H9 (cell line): ENCODE results near the gene DENND5B. TPM values are rescaled to one million over a fixed set of nuclear protein-coding genes. Genes with fewer than 3 reads are reported as not detected.

ENCODE experiments used
- DNase-seq: peaks from one replicate; pipeline ENCODE4 v3.0.0-alpha.2; 2017
- H2AFZ ChIP-seq: one replicate; pipeline ENCODE4 v1.6.1; 2013; ENCODE audit warnings: mild to moderate bottlenecking, low read length, control low read depth, moderate library complexity
- H2AK5ac ChIP-seq: 2 replicates; pipeline ENCODE4 v1.6.1; 2013; ENCODE audit warnings: low read length, control low read depth, mixed read lengths; ENCODE audit not compliant: insufficient read length
- H2BK120ac ChIP-seq: one replicate; pipeline ENCODE4 v1.6.1; 2013; ENCODE audit warnings: low read depth, mild to moderate bottlenecking, low read length, control low read depth, inconsistent platforms; ENCODE audit not compliant: poor library complexity, severe bottlenecking
- H2BK12ac ChIP-seq: 2 replicates; pipeline ENCODE4 v1.6.1; 2013; ENCODE audit warnings: low read length, control low read depth, mixed read lengths, low read depth; ENCODE audit not compliant: insufficient read length
- H2BK15ac ChIP-seq: 2 replicates; pipeline ENCODE4 v1.6.1; 2013; ENCODE audit warnings: low read depth, low read length, control low read depth
- H2BK20ac ChIP-seq: one replicate; pipeline ENCODE4 v1.6.1; 2013; ENCODE audit warnings: low read depth, mild to moderate bottlenecking, low read length, control low read depth, inconsistent platforms; ENCODE audit not compliant: poor library complexity, severe bottlenecking
- H2BK5ac ChIP-seq: 2 replicates; pipeline ENCODE4 v1.6.1; 2013; ENCODE audit warnings: low read length, control low read depth, mixed read lengths; ENCODE audit not compliant: insufficient read length
- H3K14ac ChIP-seq: 2 replicates; pipeline ENCODE4 v1.6.1; 2013; ENCODE audit warnings: low read length, control low read depth; ENCODE audit not compliant: insufficient read depth
- H3K18ac ChIP-seq: 2 replicates; pipeline ENCODE4 v1.6.1; 2013; ENCODE audit warnings: low read depth, mild to moderate bottlenecking, mixed read lengths, low read length, control low read depth; ENCODE audit not compliant: insufficient read length
- H3K23ac ChIP-seq: 2 replicates; pipeline ENCODE4 v1.6.1; 2013; ENCODE audit warnings: low read length, control low read depth, mixed read lengths, low read depth; ENCODE audit not compliant: insufficient read length
- H3K23me2 ChIP-seq: 2 replicates; pipeline ENCODE4 v1.6.1; 2013; ENCODE audit warnings: low read depth, mild to moderate bottlenecking, mixed read lengths, low read length, control low read depth; ENCODE audit not compliant: insufficient read length, poor library complexity, severe bottlenecking
- H3K27ac ChIP-seq: 2 replicates; pipeline ENCODE4 v1.5.1; 2013; ENCODE audit warnings: low read length, control low read depth, mixed read lengths, low read depth; ENCODE audit not compliant: insufficient read length
- H3K27me3 ChIP-seq: 2 replicates; pipeline ENCODE4 v1.6.1; 2013; ENCODE audit warnings: low read length, control low read depth, inconsistent platforms; ENCODE audit not compliant: insufficient read depth
- H3K4ac ChIP-seq: 2 replicates; pipeline ENCODE4 v1.6.1; 2013; ENCODE audit warnings: low read depth, mild to moderate bottlenecking, control low read depth, inconsistent platforms, low read length, moderate library complexity
- H3K4me1 ChIP-seq: 2 replicates; pipeline ENCODE4 v1.6.1; 2013; ENCODE audit warnings: low read length, control low read depth, inconsistent platforms; ENCODE audit not compliant: insufficient read depth
- H3K4me2 ChIP-seq: 2 replicates; pipeline ENCODE4 v1.6.1; 2013; ENCODE audit warnings: low read length, control low read depth, mixed read lengths; ENCODE audit not compliant: insufficient read length, insufficient read depth
- H3K56ac ChIP-seq: 2 replicates; pipeline ENCODE4 v1.6.1; 2013; ENCODE audit warnings: low read depth, mild to moderate bottlenecking, mixed read lengths, low read length, control low read depth; ENCODE audit not compliant: insufficient read length
- H3K79me1 ChIP-seq: 2 replicates; pipeline ENCODE4 v1.6.1; 2013; ENCODE audit warnings: low read depth, mild to moderate bottlenecking, moderate library complexity, low read length, control low read depth, inconsistent platforms; ENCODE audit not compliant: insufficient read depth, poor library complexity, severe bottlenecking
- H3K79me2 ChIP-seq: 2 replicates; pipeline ENCODE4 v1.6.1; 2013; ENCODE audit warnings: low read length, control low read depth, inconsistent platforms; ENCODE audit not compliant: insufficient read depth
- H3K9ac ChIP-seq: 2 replicates; pipeline ENCODE4 v1.6.1; 2013; ENCODE audit warnings: low read length, control low read depth, mixed read lengths; ENCODE audit not compliant: insufficient read length; ENCODE audit errors: extremely low read depth
- H3K9me3 ChIP-seq: one replicate; pipeline ENCODE4 v1.6.1; 2013; ENCODE audit warnings: low read depth, low read length, inconsistent platforms; ENCODE audit not compliant: control insufficient read depth
- H3T11ph ChIP-seq: one replicate; pipeline ENCODE4 v1.6.1; 2013; ENCODE audit warnings: mild to moderate bottlenecking, low read length, control low read depth, inconsistent platforms
- H4K20me1 ChIP-seq: one replicate; pipeline ENCODE4 v1.6.1; 2013; ENCODE audit not compliant: control insufficient read depth, insufficient read length, insufficient read depth
- H4K5ac ChIP-seq: 2 replicates; pipeline ENCODE4 v1.6.1; 2013; ENCODE audit warnings: low read depth, mild to moderate bottlenecking, mixed read lengths, low read length, control low read depth; ENCODE audit not compliant: insufficient read length
- H4K8ac ChIP-seq: replicated peaks from 2 replicates; pipeline ENCODE4 v1.6.1; 2013; ENCODE audit warnings: low read length, control low read depth, mixed read lengths, low read depth; ENCODE audit not compliant: insufficient read length
- H4K91ac ChIP-seq: 2 replicates; pipeline ENCODE4 v1.6.1; 2013; ENCODE audit warnings: low read depth, mild to moderate bottlenecking, moderate library complexity, mixed read lengths, low read length, control low read depth; ENCODE audit not compliant: insufficient read length
- H3K27ac Mint-ChIP-seq, 3 experiments: 2 replicates in 2 of 3; 3 replicates in 1 of 3; pipeline ENCODE4 v1.8.0; 2020 to 2021; ENCODE audit warnings: mixed read lengths in 3 of 3, mild to moderate bottlenecking in 1 of 3, moderate library complexity in 1 of 3
- H3K27me3 Mint-ChIP-seq: 2 replicates; pipeline ENCODE4 v1.8.0; 2021; ENCODE audit warnings: low read depth, mild to moderate bottlenecking, moderate library complexity, mixed read lengths
- H3K36me3 Mint-ChIP-seq, 3 experiments: 2 replicates in 2 of 3; 3 replicates in 1 of 3; pipeline ENCODE4 v1.8.0; 2020 to 2021; ENCODE audit warnings: low read depth in 3 of 3, mixed read lengths in 3 of 3; ENCODE audit not compliant: insufficient read depth in 1 of 3
- H3K4me1 Mint-ChIP-seq, 2 experiments: 2 replicates each; pipeline ENCODE4 v1.8.0; 2020; ENCODE audit warnings: mixed read lengths in 2 of 2
- H3K4me3 Mint-ChIP-seq, 2 experiments: 2 replicates in 1 of 2; 3 replicates in 1 of 2; pipeline ENCODE4 v1.8.0; 2020 to 2021; ENCODE audit warnings: mild to moderate bottlenecking in 2 of 2, mixed read lengths in 2 of 2, moderate library complexity in 1 of 2
- H3K9me3 Mint-ChIP-seq, 2 experiments: 2 replicates in 1 of 2; 3 replicates in 1 of 2; pipeline ENCODE4 v1.8.0; 2020; ENCODE audit warnings: mild to moderate bottlenecking in 2 of 2, mixed read lengths in 2 of 2, moderate library complexity in 1 of 2
- CTCF ChIP-seq: fragments of 200-600 bp; sonication (generic); conservative IDR thresholded peaks from 3 replicates; pipeline ENCODE4 v1.8.0; 2021; ENCODE audit warnings: antibody characterized with exemption, mild to moderate bottlenecking
- WGBS: extraction: QIAGEN DNeasy Blood & Tissue Kit; methylation state at CpG from one replicate; pipeline ENCODE4 v1.1.7; 2013; ENCODE audit warnings: missing lambda C conversion rate, low lambda C conversion rate, mixed read lengths; ENCODE audit not compliant: insufficient read length; ENCODE audit errors: extremely low coverage; 5-methylcytosine and 5-hydroxymethylcytosine counted together
- total RNA-seq: library from RNA; stranded (reverse); gene quantifications from 2 replicates; pipeline ENCODE4 v1.2.1, GENCODE V29; 2021

Gene DENND5B
- total RNA-seq, 1 experiment from 2014 or later, result 13.4 TPM

DNA sequence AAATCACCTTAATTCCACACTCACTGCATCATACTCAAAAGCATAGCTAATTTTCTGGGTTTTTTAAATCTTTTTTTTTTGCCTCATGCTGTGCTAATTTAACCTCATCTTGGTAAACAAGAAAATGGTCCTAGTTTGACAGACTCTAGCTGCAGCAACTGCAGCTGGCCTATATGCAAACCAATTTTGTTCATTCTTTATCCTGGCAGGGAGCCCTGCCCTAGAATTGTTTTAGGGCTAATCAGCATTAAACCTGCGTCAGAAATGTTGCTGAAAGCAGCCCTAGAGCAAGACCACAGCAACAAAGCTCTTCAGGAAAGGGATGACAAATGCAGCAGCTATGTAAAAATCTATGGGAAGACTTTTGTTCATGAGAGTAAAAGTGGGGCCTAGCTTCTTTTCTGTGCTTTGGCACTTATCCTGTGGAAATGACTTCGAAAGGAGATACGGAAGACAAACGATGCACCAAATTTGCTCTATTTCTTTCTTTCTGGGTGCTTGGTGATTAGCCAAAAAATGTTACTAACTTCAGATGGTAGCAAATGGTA, 72.2 kb downstream of the DENND5B start:
- Histone ChIP-seq H3K14ac (no peak overlapping the region; the same call in 1 of the 2 replicates), H3K18ac (no peak overlapping the region), H3K23ac (no peak overlapping the region), H4K91ac (no peak overlapping the region), H3K27ac (peak overlapping the region; percentile 97), H3K4me2 (peak overlapping the region; percentile 24), H4K5ac (no peak overlapping the region), H3K4ac (no peak overlapping the region), H2AK5ac (no peak overlapping the region), H2BK12ac (no peak overlapping the region), H3K56ac (no peak overlapping the region), H4K20me1 (no peaks in the 10 kb centered on the region), H4K8ac (no peak overlapping the region), H2BK15ac (no peak overlapping the region), H3K4me1 (peaks cover 24% of the 10 kb centered on the region; the same call in 1 of the 2 replicates), H2AFZ (no peak overlapping the region), H3K27me3 (no peaks in the 10 kb centered on the region), H3K23me2 (no peaks in the 10 kb centered on the region), H3K79me2 (no peaks in the 10 kb centered on the region), H2BK20ac (no peak overlapping the region), H3K9me3 (no peaks in the 10 kb centered on the region), H3K9ac (peak overlapping the region; percentile 40), H2BK5ac (no peak overlapping the region), H2BK120ac (no peak overlapping the region), H3T11ph (peak overlapping the region; percentile 80), H3K79me1 (no peaks in the 10 kb centered on the region)
- Mint-ChIP-seq H3K27ac (peak overlapping the region; percentile 65 to 98 (median 97)), H3K27me3 (no peaks in the 10 kb centered on the region), H3K4me3 (peak overlapping the region; percentile 3 to 56; a peak in 3 of 5 replicates), H3K9me3 (no peaks in the 10 kb centered on the region; a peak in 1 of 5 replicates), H3K4me1 (peaks cover 58 to 63% of the 10 kb centered on the region in 2 experiments), H3K36me3 (no peaks in the 10 kb centered on the region)
- no CpG with 5 or more reads among the region's 4 CpGs for WGBS
- DNase-seq, result peak; percentile 63
- no peak for TF ChIP-seq CTCF
